Prostate gland (tissue), 2 donors: ENCODE measurements around the gene TMEM245.

Experiments
- CTCF ChIP-seq, 4 experiments: fragments of 200-600 bp in 2 of 4; fragments of 450-650 bp in 2 of 4; sonication (generic) in 2 of 4; IDR thresholded peaks; 1 replicate in 3 of 4; 2 replicates in 1 of 4; pipeline ENCODE4 v1.5.1; 2016 to 2019; ENCODE audit warnings: antibody characterized with exemption in 4 of 4, mild to moderate bottlenecking in 2 of 4, moderate library complexity in 2 of 4
- POLR2A ChIP-seq: fragments of 450-650 bp; IDR thresholded peaks from one replicate; pipeline ENCODE4 v1.6.1; 2016; ENCODE audit warnings: antibody characterized with exemption, mild to moderate bottlenecking
- POLR2AphosphoS5 ChIP-seq: sonication (generic); formaldehyde crosslinking; IDR thresholded peaks from one replicate; pipeline ENCODE4 v1.6.1; 2017; ENCODE audit warnings: antibody characterized with exemption

GRCh38 chr9:109052416-109052815, 67.3 kb downstream of the TMEM245 start:
- TF ChIP-seq CTCF (IDR thresholded peaks at IDR 0.05) (no peak), POLR2A (no peak), POLR2AphosphoS5 (no peak)
